VCaP (cell line): ENCODE measurements around the gene HCAR2.

Experiments
- H3K27ac ChIP-seq: fragments of 450-650 bp; 2 replicates; pipeline ENCODE4 v1.5.1; 2017
- CTCF ChIP-seq: fragments of 450-650 bp; conservative IDR thresholded peaks from 2 replicates; pipeline ENCODE4 v1.5.1; 2017; ENCODE audit warnings: mild to moderate bottlenecking, moderate library complexity

HCAR2 gene

GRCh38 chr12:122672515-122672914 lies 30.6 kb downstream of the HCAR2 start:
- TF ChIP-seq CTCF, result no peak
- H3K27ac ChIP-seq, result no peak overlapping the region

GRCh38 chr12:122669397-122670070 lies 33.6 kb downstream of the HCAR2 start:
- no peak for TF ChIP-seq CTCF
- H3K27ac ChIP-seq, result peak overlapping the region; percentile 35; the same call in 1 of the 2 replicates

- H3K27ac ChIP-seq, result no peak overlapping the region
- TF ChIP-seq CTCF, result no peak
Measured at GRCh38 chr12:122668268-122668667, 34.9 kb downstream of the HCAR2 start.

GRCh38 chr12:122665759-122666158 lies 37.4 kb downstream of the HCAR2 start:
- TF ChIP-seq CTCF, result no peak
- H3K27ac ChIP-seq, result no peak overlapping the region

- H3K27ac ChIP-seq, result no peak overlapping the region
- TF ChIP-seq CTCF, result no peak
Measured at GRCh38 chr12:122665349-122665748, 37.8 kb downstream of the HCAR2 start.

GRCh38 chr12:122661938-122662337 lies 41.2 kb downstream of the HCAR2 start:
- no peak for TF ChIP-seq CTCF
- H3K27ac ChIP-seq, result no peak overlapping the region

GRCh38 chr12:122661246-122661645 lies 41.9 kb downstream of the HCAR2 start:
- peak overlapping the region; percentile 87 for H3K27ac ChIP-seq
- TF ChIP-seq CTCF, result no peak
